MV-4-11 (cell line): ENCODE results near the gene ANKRD62.

Experiments used
- DNase-seq: peaks from one replicate; lab custom pipeline; 2025; lab: John Stamatoyannopoulos, UW

Gene ANKRD62

DNA sequence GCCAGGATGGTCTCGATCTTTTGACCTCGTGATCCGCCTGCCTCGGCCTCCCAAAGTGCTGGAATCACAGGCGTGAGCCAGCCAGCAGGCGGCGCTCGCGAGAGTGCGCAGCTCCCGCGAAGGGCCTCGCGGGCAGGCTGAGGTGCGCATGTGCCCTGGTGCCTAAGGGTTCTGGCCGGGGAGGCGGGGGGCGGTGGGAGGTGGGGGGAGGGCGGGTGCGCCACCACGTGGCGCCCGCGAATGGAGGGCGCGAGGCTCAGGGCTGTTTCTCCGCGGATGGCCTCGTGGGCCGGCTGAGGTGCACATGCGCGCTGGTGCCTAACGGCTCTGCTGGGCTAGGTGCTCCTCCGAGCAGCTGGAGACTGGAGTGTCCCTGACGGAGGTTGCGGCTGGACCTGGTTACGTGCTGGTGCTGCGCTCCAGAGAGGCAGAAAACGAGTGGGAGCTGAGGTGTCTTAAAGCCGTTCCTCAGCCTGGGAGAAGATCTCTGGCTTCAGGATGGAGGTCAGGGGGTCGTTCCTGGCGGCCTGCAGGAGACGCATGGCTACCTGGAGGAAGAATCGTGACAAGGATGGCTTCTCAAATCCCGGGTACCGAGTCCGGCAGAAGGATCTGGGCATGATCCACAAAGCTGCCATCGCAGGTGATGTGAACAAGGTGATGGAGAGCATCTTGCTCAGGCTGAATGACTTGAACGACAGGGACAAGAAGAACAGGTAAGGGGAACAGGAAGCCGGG, at the start of gene ANKRD62:
Gene ANKRD62, plus strand, starts transcription at position 324 of the 738 bp plus-strand sequence. Its CDS starts 175 bp downstream, at position 499.
- no peak for DNase-seq

GRCh38 chr18:12044591-12044990, 49.1 kb upstream of the ANKRD62 start:
- DNase-seq, result no peak

- no peak for DNase-seq
These were observed 47.4 kb upstream of the ANKRD62 start for GRCh38 chr18:12046046-12046750.

- peak; percentile 13 for DNase-seq
These were observed 46.8 kb upstream of the ANKRD62 start for GRCh38 chr18:12046751-12047335.

DNA sequence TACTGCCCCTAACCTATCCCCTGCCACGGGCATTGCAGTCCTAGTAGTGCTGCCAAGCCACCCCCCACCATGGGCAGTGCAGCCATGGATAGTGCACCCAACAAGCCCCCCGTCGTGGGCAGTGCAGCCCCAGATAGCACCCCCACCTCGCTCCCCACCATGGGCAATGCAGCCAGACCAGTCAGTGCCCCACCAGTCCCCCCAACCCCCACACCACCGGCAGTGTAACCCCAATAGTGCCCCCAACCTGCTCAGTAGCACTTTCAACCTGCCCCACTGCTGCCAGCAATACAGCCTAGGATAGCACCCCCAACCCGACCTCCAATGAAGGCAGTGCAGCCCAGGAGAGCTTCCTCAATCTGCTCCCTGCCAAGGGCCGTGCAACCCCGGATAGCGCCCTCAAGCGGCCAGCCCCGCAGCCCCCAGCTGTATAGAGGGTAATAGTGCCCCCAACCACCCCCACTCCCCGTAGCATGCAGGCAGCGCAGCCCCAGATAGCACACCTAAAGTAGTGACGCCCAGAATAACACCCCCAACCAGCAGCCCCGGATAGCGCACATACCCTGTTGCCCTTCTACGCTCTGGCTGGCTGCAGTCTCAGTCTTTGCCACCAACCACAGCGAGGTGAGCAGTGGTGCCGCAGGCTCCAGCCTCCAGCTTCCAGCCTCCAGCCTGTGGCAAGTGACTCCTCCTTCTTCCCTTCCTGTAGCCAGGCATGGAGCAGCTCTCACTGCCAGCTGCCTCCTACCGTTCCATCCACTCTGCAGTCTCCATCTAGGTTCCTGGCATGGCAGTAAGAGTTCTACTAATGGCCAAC, 45.4 kb upstream of the ANKRD62 start:
- no peak for DNase-seq

DNA sequence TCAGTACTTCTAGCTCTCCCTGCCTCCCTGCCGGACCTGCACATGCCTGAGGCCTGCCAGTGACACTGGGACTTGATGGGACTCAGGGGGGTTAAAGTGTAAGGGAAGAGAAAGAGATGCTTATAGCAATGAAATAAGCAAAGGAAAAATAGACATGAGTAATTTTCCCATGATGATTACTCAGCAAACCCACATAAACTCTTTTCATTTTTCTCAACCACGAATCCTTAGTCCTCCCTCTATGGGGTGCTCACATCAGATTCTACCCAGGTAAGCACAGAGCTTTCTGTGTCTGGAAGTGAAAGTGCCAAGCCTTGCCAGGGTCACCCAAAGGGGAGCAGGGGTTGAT, 44.8 kb upstream of the ANKRD62 start:
- peak; percentile 31 for DNase-seq

DNA sequence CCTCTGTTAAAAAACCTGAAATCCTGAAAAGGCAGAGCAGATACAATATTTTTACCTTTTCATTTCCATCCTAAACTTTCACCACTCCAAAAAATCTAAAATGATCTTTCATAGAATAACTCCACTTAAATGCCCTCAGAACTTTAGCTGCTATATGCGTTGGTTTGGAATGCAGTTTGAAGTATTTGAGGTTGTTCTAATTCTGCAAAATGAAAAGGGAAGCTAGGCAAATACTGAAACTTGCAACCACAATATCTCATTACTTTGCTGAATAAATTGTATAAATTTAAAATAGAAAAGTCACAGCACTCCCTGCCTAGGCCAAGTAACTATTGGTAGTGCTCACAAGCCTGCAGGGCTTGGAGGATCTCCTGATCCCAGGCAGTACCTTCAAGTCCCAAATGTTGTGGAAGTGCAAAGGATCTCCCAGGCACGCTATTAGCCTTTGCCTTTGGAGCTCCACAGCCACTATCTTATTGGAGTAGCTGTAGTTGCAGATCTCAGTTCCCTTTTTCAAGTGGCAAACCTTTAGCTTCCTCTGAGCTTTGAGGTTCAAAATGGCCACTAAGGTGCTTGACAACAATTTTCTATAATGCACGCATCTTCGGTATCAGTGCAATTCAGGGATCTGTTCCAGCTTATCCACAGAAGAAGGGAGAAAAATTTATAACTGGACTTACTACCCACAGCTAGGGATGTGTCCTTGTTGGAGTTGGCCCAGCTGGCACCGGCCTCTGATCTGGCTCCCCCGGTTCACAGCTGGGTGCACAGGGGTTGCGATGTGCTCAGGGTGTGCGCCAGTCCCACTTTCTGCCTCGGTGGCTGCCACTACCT, 43.4 kb upstream of the ANKRD62 start:
- peak; percentile 87 for DNase-seq

- DNase-seq, result no peak
These were observed 40.8 kb upstream of the ANKRD62 start for GRCh38 chr18:12052866-12053265.

- DNase-seq, result peak; percentile 91
These were observed 40.4 kb upstream of the ANKRD62 start for GRCh38 chr18:12053289-12053688.

DNA sequence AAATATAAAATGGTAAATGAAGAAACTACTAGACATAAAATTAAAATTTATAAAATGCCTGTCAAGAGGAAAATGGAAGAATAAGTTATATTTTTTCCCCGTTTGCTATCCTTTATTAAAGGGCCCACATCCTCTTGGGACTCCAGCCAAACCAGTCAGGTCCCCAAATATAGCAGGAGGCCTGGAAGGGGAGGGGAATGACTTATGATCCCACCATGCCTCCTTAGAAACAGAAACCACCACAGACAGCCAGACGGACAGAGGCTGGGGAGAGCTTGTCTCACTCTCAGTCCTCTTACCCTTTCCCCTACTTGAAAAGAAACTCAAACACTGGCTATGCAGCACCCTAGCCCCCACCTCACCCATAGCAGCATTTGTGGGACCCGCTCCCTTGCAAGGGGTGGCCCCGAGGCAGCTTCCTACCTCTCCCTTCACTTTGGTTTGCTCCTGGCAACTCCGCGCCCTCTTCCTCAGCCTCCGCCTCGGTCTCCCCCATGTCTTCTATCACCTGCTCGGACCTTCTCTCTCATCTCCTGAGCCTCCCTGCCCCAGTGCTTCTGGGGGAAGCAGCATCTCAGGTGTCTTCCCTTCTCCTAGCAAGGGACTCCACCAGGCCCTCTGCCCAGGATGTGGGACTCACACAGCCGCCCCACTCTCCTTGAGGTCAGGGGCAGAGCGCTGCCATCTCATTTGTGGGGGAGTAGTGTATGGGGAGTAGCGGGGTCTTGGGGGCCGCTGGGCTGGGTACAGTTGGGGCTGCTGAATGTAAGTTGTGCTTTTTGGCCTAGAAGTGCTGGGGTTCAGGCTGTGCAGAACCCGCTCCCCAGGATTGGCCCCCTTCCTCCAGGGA, 37.4 kb upstream of the ANKRD62 start:
- DNase-seq, result peak; percentile 23

GRCh38 chr18:12056884-12057402, 36.7 kb upstream of the ANKRD62 start:
- no peak for DNase-seq

DNA sequence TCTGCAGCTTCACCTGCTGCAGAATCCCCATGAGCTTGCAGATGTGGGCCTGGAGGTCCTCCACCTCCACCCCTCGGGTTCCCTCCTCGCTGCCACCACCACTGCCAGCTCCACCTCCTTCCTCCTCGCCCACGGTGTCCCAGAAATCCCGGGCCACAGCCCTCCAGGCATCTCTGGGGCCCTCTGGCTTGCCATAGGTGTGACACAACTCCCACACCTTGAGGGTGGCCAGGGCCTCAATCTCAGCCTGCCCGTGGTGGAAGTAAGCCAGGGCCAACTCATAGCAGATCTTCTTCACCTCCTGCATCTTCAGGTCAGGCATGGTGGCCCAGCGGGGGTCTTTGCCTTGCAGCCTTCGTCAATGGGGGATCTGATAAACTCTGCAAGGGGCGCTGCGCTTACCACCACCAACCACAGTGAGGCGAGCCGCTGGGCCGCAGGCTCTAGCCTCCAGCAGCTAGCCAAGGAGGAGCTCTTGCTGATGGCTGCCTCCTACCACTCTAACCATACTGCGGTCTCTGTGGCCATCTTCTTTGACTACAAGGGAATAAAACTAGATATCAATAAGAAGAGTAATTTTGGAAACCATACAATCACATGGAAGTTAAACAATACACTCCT, 36.1 kb upstream of the ANKRD62 start:
- no peak for DNase-seq

GRCh38 chr18:12059334-12060181, 34.1 kb upstream of the ANKRD62 start:
- no peak for DNase-seq

DNA sequence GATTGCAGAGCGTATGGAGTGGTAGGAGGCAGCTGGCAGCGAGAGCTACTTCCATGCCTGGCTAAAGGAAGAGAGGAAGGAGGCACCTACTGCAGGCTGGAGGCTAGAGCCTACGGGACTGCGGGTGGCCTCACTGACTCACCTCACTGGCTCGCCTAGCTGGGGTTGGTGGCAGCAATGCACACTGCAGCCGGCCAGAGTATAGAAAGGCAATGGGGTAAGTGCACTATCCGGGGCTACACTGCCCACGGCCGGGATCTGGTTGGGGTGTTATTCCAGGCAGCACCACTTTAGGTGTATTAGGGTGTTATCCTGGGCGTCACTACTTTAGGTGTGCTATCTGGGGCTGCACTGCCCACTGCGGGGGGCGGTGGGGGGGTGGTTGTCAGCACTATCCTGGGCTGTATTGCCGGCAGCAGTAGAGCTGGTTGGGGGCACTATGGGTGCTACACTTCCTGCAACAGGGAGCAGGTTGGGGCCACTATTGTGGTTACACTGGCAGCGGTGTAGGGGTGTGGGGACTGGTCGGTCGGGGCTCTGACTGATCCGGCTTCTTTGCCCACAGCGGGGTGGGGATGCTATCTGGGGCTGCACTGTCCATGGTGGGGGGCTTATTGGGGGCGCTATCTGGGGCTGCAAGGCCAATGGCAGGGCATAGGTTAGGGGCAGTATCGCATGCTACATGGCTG, 33.3 kb upstream of the ANKRD62 start:
- DNase-seq, result no peak

- no peak for DNase-seq
These were observed 32.0 kb upstream of the ANKRD62 start for GRCh38 chr18:12061685-12062084.

GRCh38 chr18:12062974-12063373, 30.7 kb upstream of the ANKRD62 start:
- no peak for DNase-seq

DNA sequence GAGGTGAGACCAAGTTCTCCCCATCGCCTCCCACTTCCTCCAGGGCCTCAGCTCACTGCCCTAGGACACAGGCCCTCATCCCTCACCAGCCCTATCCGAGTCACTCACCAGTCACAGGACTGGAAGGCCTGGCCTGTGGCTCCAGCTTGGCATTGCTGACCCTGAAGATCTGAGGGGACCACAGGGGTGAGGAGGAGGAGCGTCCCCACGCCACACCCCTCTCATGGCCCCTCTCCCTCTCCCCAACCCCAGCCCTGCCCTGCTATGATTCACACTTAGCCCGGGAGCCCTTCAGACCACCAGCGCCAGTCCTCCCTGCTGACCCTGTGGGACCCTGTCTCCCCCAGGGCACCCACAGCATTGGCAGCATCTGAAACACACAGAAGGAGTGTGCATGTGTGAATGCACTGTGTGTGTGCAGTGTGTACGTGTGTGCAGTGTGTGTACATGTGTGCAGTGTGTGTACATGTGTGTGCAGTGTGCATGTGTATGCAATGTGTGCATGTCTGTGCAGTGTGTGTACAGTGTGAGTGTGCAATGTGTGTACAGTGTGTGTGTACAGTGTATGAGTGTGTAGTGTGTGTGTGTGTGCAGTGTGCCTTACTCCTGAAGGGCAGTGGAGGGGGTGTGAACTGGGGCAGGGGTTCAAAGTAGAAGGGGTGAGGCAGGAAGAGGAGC, 29.4 kb upstream of the ANKRD62 start:
- no peak for DNase-seq

DNA sequence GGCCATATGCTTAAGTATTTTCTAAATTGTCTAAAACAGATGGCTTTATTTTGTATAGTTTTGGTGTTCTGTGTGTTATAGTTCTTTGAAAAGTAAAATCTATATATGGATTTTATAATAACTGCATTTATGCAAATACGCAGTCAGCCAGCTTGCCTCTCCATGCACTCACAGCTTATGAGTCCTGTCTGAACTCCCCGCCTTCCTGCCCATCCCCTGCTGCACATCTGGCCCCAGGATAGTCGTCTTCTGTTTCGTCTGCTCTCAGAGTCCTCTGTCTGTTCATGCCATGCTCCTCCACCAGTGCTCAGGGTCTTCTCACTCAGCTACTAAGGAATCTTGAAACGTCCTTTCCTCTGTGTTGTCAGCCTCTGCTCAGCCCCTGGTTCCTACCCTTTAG, 28.2 kb upstream of the ANKRD62 start:
- no peak for DNase-seq
